GM12878 (cell line): ENCODE data around the gene SAYSD1. TPM values are rescaled to one million over a fixed set of nuclear protein-coding genes. Genes with fewer than 3 reads are reported as not detected.

Source experiments
- ATAC-seq: fragments of 200-7000 bp; cut with Tn5 transposase; 3 replicates; pipeline ENCODE4 v1.9.1; 2020; ENCODE audit warnings: mild to moderate bottlenecking, moderate library complexity
- BruUV-seq: library from RNA; stranded (reverse); fragments of 400-500 nt; replicated peaks from 2 replicates; lab custom pipeline; 2021; lab: Mats Ljungman, UMichigan
- CTCF ChIA-PET: fragments of 300-600 bp; sonication (Branson Sonifier 250); formaldehyde crosslinking; extraction: SDS; loops from one replicate; lab custom pipeline; 2021; ENCODE audit warnings: inconsistent platforms; lab: Yijun Ruan, JAX
- POLR2A ChIA-PET: fragments of 350-600 bp; formaldehyde crosslinking; extraction: SDS; loops from one replicate; lab custom pipeline; 2021; ENCODE audit warnings: inconsistent platforms; lab: Charles Lee
- RAD21 ChIA-PET: fragments of 300-600 bp; sonication (Branson Sonifier 250); formaldehyde crosslinking; loops from one replicate; lab custom pipeline; 2023; ENCODE audit warnings: antibody characterized with exemption; ENCODE audit not compliant: unreplicated experiment; lab: Charles Lee
- SMC1A ChIA-PET: fragments of 300-600 bp; sonication (Branson Sonifier 250); formaldehyde crosslinking; loops from one replicate; lab custom pipeline; 2023; ENCODE audit not compliant: unreplicated experiment, uncharacterized antibody; lab: Charles Lee
- DNase-seq: peaks from one replicate; pipeline ENCODE4 v3.0.0-alpha.2; 2011; ENCODE audit warnings: low read depth, low spot score
- FAIRE-seq: peaks from 3 replicates; lab custom pipeline; 2011; peaks lifted over from hg19 to GRCh38; lab: Jason Lieb, UNC
- H2AFZ ChIP-seq: 2 replicates; pipeline ENCODE4 v1.6.0; 2011; ENCODE audit warnings: low read depth, low read length, control low read depth; ENCODE audit not compliant: control insufficient read depth
- H3K27ac ChIP-seq: 2 replicates; pipeline ENCODE4 v1.5.1; 2011; ENCODE audit warnings: control low read depth; ENCODE audit not compliant: control insufficient read depth, insufficient read depth
- H3K27me3 ChIP-seq, 2 experiments: replicated peaks in 1 of 2; 2 replicates each; pipeline versions ENCODE4 v1.6.0 to v1.6.1; 2011; ENCODE audit warnings: low read length in 1 of 2; ENCODE audit not compliant: control insufficient read depth in 2 of 2, insufficient read depth in 2 of 2
- H3K36me3 ChIP-seq, 2 experiments: 2 replicates each; pipeline ENCODE4 v1.5.1; 2011; ENCODE audit warnings: low read length in 1 of 2; ENCODE audit not compliant: control insufficient read depth in 2 of 2, insufficient read depth in 2 of 2
- H3K4me1 ChIP-seq: 2 replicates; pipeline ENCODE4 v1.6.1; 2011; ENCODE audit warnings: mild to moderate bottlenecking, low read length, moderate library complexity, mixed read lengths; ENCODE audit not compliant: control insufficient read depth, insufficient read depth
- H3K4me2 ChIP-seq: 2 replicates; pipeline ENCODE4 v1.6.0; 2011; ENCODE audit warnings: control low read depth; ENCODE audit not compliant: control insufficient read depth, insufficient read depth
- H3K4me3 ChIP-seq: fragments of 200-600 bp; sonication (generic); 2 replicates; pipeline ENCODE4 v1.5.1; 2016
- H3K79me2 ChIP-seq: 2 replicates; pipeline ENCODE4 v1.6.0; 2011; ENCODE audit warnings: low read length; ENCODE audit not compliant: control insufficient read depth, insufficient read depth
- H3K9ac ChIP-seq: 2 replicates; pipeline ENCODE4 v1.8.0; 2011; ENCODE audit warnings: low read length, control low read depth, mixed read lengths; ENCODE audit not compliant: control insufficient read depth, insufficient read depth
- H3K9me3 ChIP-seq: replicated peaks from 3 replicates; pipeline ENCODE4 v1.5.1; 2011; ENCODE audit warnings: mild to moderate bottlenecking, low read length; ENCODE audit not compliant: control insufficient read depth, insufficient read depth
- H4K20me1 ChIP-seq: 2 replicates; pipeline ENCODE4 v1.6.0; 2011; ENCODE audit not compliant: control insufficient read depth, insufficient read depth
- EP300 ChIP-seq, 2 experiments: fragments of 150-350 bp in 1 of 2; IDR thresholded peaks; 2 replicates each; pipeline ENCODE4 v1.6.1; 2011 to 2012; ENCODE audit warnings: low read depth in 2 of 2, low read length in 2 of 2, borderline replicate concordance in 1 of 2, improper control_type of control experiment in 1 of 2, inconsistent platforms in 1 of 2; ENCODE audit not compliant: control insufficient read depth in 1 of 2
- NBN ChIP-seq: fragments of 450-650 bp; IDR thresholded peaks from 2 replicates; pipeline ENCODE4 v1.6.1; 2016
- PKNOX1 ChIP-seq: fragments of 450-650 bp; IDR thresholded peaks from 2 replicates; pipeline ENCODE4 v1.6.1; 2016; ENCODE audit warnings: mild to moderate bottlenecking
- RELB ChIP-seq: fragments of 450-650 bp; IDR thresholded peaks from 2 replicates; pipeline ENCODE4 v1.6.1; 2017; ENCODE audit warnings: low read depth, mild to moderate bottlenecking, moderate library complexity
- RUNX3 ChIP-seq: IDR thresholded peaks from 2 replicates; pipeline ENCODE4 v1.6.1; 2012; ENCODE audit warnings: low read length, inconsistent platforms
- WGBS: methylation state at CpG from one replicate; pipeline ENCODE4 v1.1.6; 2016; ENCODE audit warnings: low lambda C conversion rate; ENCODE audit not compliant: insufficient replicate concordance, insufficient coverage; ENCODE audit errors: missing lambda C conversion rate; 5-methylcytosine and 5-hydroxymethylcytosine counted together
- in situ Hi-C: fragments of 300-500 bp; cut with MboI; formaldehyde crosslinking; loops from 9 replicates; pipeline ENCODE4 v1.14.3; 2018; ENCODE audit warnings: mixed read lengths
- intact Hi-C: fragments of 100-400 bp; cut with micrococcal nuclease; formaldehyde crosslinking; loops from one replicate; pipeline ENCODE4 v1.14.2; 2022; ENCODE audit not compliant: unreplicated experiment
- polyA plus RNA-seq, 11 experiments: library from polyadenylated mRNA; depleted of rRNA in 4 of 11; unstranded in 6 of 11; stranded (reverse) in 5 of 11; fragments of >200 nt; fragmentation: Nextera tagmentation in 4 of 11; fragmentation: Illumina TruSeq in 1 of 11; extraction: Ambion mirVana in 4 of 11; extraction: Trizol in 1 of 11; gene quantifications; 1 replicate in 1 of 11; 2 replicates in 10 of 11; pipeline versions ENCODE4 v1.2.1 to v1.2.3, GENCODE V29; 2011 to 2016; ENCODE audit warnings: inconsistent platforms in 2 of 11, missing spikeins in 2 of 11, low read depth in 1 of 11
- total RNA-seq, 4 experiments: library from RNA; depleted of rRNA in 3 of 4; stranded (reverse); fragments of >200 nt in 3 of 4; fragmentation: Illumina TruSeq in 1 of 4; extraction: Trizol in 1 of 4; gene quantifications; 2 replicates each; pipeline versions ENCODE4 v1.2.1 to v1.2.3, GENCODE V29; 2013 to 2021

Gene SAYSD1
- total and polyA plus RNA-seq, 10 of the 15 experiments (the other 5 are each of a cell fraction or from before 2014, with no cell fraction given), result 1.5 to 7.3 (median 6.4) TPM

- no peak for TF ChIP-seq RELB
- TF ChIP-seq PKNOX1, result no peak
These were observed 34.6 kb downstream of the SAYSD1 start (continued) for GRCh38 chr6:39080246-39080875.

GRCh38 chr6:39079197-39080125 is 35.5 kb downstream of the SAYSD1 start:
- no peaks in the 10 kb centered on the region for H3K36me3 ChIP-seq
- in situ Hi-C loops, result no loop called here
- H3K4me2 ChIP-seq, result no peak overlapping the region
- 5% methylated on average over 8 of the region's 8 CpGs for WGBS
- ATAC-seq, result no peak
- no peak for FAIRE-seq
- BruUV-seq, result no TSS peak
- H3K27ac ChIP-seq, result no peak overlapping the region
- RAD21 ChIA-PET, result no interaction called here
- no peak for DNase-seq
- intact Hi-C loops, result no loop called here
- H2AFZ ChIP-seq, result no peak overlapping the region
- no peak overlapping the region for H3K4me3 ChIP-seq
- peaks cover 17% of the 10 kb centered on the region; the same call in 1 of the 2 replicates for H3K4me1 ChIP-seq
- no peaks in the 10 kb centered on the region for H3K9me3 ChIP-seq
- CTCF ChIA-PET, result no interaction called here
- peaks cover 0 to 2% of the 10 kb centered on the region in 2 experiments; a peak in 1 of 4 replicates for H3K27me3 ChIP-seq
- POLR2A ChIA-PET, result no interaction called here
- H3K9ac ChIP-seq, result no peak overlapping the region
- SMC1A ChIA-PET, result no interaction called here
- H4K20me1 ChIP-seq, result no peaks in the 10 kb centered on the region
- no peak for TF ChIP-seq EP300 (IDR thresholded peaks at IDR 0.05; ENCODE audit: borderline replicate concordance in 1 of 2, control insufficient read depth in 1 of 2, low read depth in 2 of 2, low read length in 2 of 2)
- no peak for TF ChIP-seq NBN
- TF ChIP-seq RUNX3, result no peak
- H3K79me2 ChIP-seq, result no peaks in the 10 kb centered on the region
